HCT116 (cell line): ENCODE data around the gene WIPI1. TPM values are rescaled to one million over a fixed set of nuclear protein-coding genes. Genes with fewer than 3 reads are reported as not detected.

Source experiments
- ATAC-seq: fragments of 200-7000 bp; cut with Tn5 transposase; 2 replicates; pipeline ENCODE4 v1.9.1; 2020; ENCODE audit warnings: mild to moderate bottlenecking, moderate library complexity
- BruUV-seq: library from RNA; stranded (reverse); fragments of 400-500 nt; replicated peaks from 2 replicates; lab custom pipeline; 2021; lab: Mats Ljungman, UMichigan
- CTCF ChIA-PET: fragments of 300-600 bp; sonication (Branson Sonifier 250); formaldehyde crosslinking; loops from one replicate; lab custom pipeline; 2021; ENCODE audit warnings: antibody characterized with exemption; lab: Charles Lee
- POLR2A ChIA-PET: fragments of 300-600, 350-600 bp; sonication (Branson Sonifier 250); formaldehyde crosslinking; loops from one replicate; lab custom pipeline; 2021; ENCODE audit warnings: antibody characterized with exemption; lab: Charles Lee
- RAD21 ChIA-PET, 2 experiments: fragments of 300-600 bp; sonication (Branson Sonifier 250); formaldehyde crosslinking; loops; one replicate each; lab custom pipeline; 2023; ENCODE audit warnings: low total read pairs in 2 of 2; ENCODE audit not compliant: uncharacterized antibody in 2 of 2, unreplicated experiment in 2 of 2, low non-redundant PET in 1 of 2; lab: Charles Lee
- DNase-seq: peaks from one replicate; pipeline ENCODE4 v3.0.0-alpha.2; 2010; ENCODE audit warnings: low read depth, low spot score
- H2AFZ ChIP-seq: fragments of 200-600 bp; shearing (Covaris generic), sonication (generic); 2 replicates; pipeline ENCODE4 v1.6.1; 2017; ENCODE audit warnings: low read depth, mixed run types, mixed read lengths, antibody characterized with exemption, low read length; ENCODE audit not compliant: poor library complexity, severe bottlenecking
- H3K27ac ChIP-seq: 2 replicates; pipeline ENCODE4 v1.5.1; 2012; ENCODE audit warnings: low read depth, low read length
- H3K27me3 ChIP-seq: fragments of 200-600 bp; sonication (generic); 2 replicates; pipeline ENCODE4 v1.6.1; 2016; ENCODE audit warnings: mixed run types, low read length, mixed read lengths; ENCODE audit not compliant: insufficient read depth
- H3K36me3 ChIP-seq, 2 experiments: fragments of 200-500 bp in 1 of 2; fragments of 200-600 bp in 1 of 2; sonication (Bioruptor generic) in 1 of 2; sonication (generic) in 1 of 2; 2 replicates each; pipeline versions ENCODE4 v1.5.1 to v1.6.1; 2014 to 2016; ENCODE audit warnings: low read length in 2 of 2, inconsistent platforms in 1 of 2, mixed read lengths in 1 of 2, mixed run types in 1 of 2; ENCODE audit not compliant: insufficient read depth in 2 of 2, control insufficient read depth in 1 of 2
- H3K4me1 ChIP-seq, 2 experiments: fragments of 200-600 bp in 1 of 2; sonication (generic) in 1 of 2; 2 replicates each; pipeline versions ENCODE4 v1.5.1 to v1.6.1; 2012 to 2017; ENCODE audit warnings: low read length in 2 of 2, inconsistent platforms in 1 of 2, mild to moderate bottlenecking in 1 of 2, mixed read lengths in 1 of 2, mixed run types in 1 of 2, moderate library complexity in 1 of 2; ENCODE audit not compliant: insufficient read depth in 2 of 2, control insufficient read depth in 1 of 2
- H3K4me2 ChIP-seq: fragments of 200-600 bp; sonication (generic); 2 replicates; pipeline ENCODE4 v1.6.1; 2017; ENCODE audit warnings: mixed run types, low read length, mixed read lengths
- H3K4me3 ChIP-seq, 2 experiments: fragments of 200-600 bp in 1 of 2; sonication (generic) in 1 of 2; replicated peaks in 1 of 2; 2 replicates each; pipeline ENCODE4 v1.5.1; 2011 to 2016; ENCODE audit warnings: low read length in 2 of 2, control low read depth in 1 of 2, low read depth in 1 of 2, mild to moderate bottlenecking in 1 of 2, mixed read lengths in 1 of 2, mixed run types in 1 of 2
- H3K79me2 ChIP-seq: fragments of 200-600 bp; sonication (generic); 2 replicates; pipeline ENCODE4 v1.6.1; 2017; ENCODE audit warnings: mild to moderate bottlenecking, mixed run types, low read length, moderate library complexity, mixed read lengths; ENCODE audit not compliant: insufficient read depth
- H3K9ac ChIP-seq: fragments of 200-600 bp; sonication (generic); 2 replicates; pipeline ENCODE4 v1.6.1; 2016; ENCODE audit warnings: low read length, mixed read lengths
- H3K9me2 ChIP-seq: fragments of 200-600 bp; sonication (generic), shearing (Covaris generic); 2 replicates; pipeline ENCODE4 v1.6.1; 2017; ENCODE audit warnings: mixed run types, mild to moderate bottlenecking, moderate library complexity; ENCODE audit not compliant: insufficient read depth
- H3K9me3 ChIP-seq, 2 experiments: fragments of 200-500 bp in 1 of 2; fragments of 200-600 bp in 1 of 2; sonication (Bioruptor generic) in 1 of 2; sonication (generic) in 1 of 2; 2 replicates each; pipeline ENCODE4 v1.6.1; 2014 to 2017; ENCODE audit warnings: low read length in 2 of 2, mixed read lengths in 2 of 2, inconsistent platforms in 1 of 2, low read depth in 1 of 2, mild to moderate bottlenecking in 1 of 2, mixed run types in 1 of 2, moderate library complexity in 1 of 2; ENCODE audit not compliant: control insufficient read depth in 1 of 2, insufficient read depth in 1 of 2
- H4K20me1 ChIP-seq: fragments of 200-600 bp; sonication (generic), shearing (Covaris generic); 2 replicates; pipeline ENCODE4 v1.6.1; 2017; ENCODE audit warnings: mixed run types, mild to moderate bottlenecking, moderate library complexity; ENCODE audit not compliant: insufficient read depth
- CEBPB ChIP-seq: IDR thresholded peaks from 2 replicates; pipeline ENCODE4 v1.6.1; 2012; ENCODE audit warnings: low read depth
- POLR2A ChIP-seq: IDR thresholded peaks from 2 replicates; pipeline ENCODE4 v1.7.0; 2011; ENCODE audit warnings: borderline replicate concordance; ENCODE audit not compliant: insufficient read depth, insufficient read length; ENCODE audit errors: extremely low read depth
- POLR2AphosphoS5 ChIP-seq: IDR thresholded peaks from 2 replicates; pipeline ENCODE4 v1.6.1; 2011; ENCODE audit warnings: mild to moderate bottlenecking, low read depth, low read length, moderate library complexity
- SP1 ChIP-seq: IDR thresholded peaks from 2 replicates; pipeline ENCODE4 v1.6.1; 2012; ENCODE audit warnings: low read depth
- ZFX ChIP-seq: fragments of 450-650 bp; IDR thresholded peaks from 2 replicates; pipeline ENCODE4 v1.6.1; 2017
- intact Hi-C: fragments of 100-400 bp; cut with micrococcal nuclease; formaldehyde crosslinking; loops from 2 replicates; pipeline ENCODE4 v1.10.0; 2022
- total RNA-seq: library from RNA; stranded (reverse); gene quantifications from one replicate; pipeline ENCODE4 v1.2.1, GENCODE V29; 2021; ENCODE audit not compliant: unreplicated experiment

The WIPI1 gene
- total RNA-seq, 1 experiment from 2014 or later, result 21.5 TPM

GRCh38 chr17:68427575-68427974 lies 29.7 kb downstream of the WIPI1 start:
- TF ChIP-seq POLR2AphosphoS5 (no peak), SP1 (no peak), CEBPB (no peak), ZFX (no peak)
- Histone ChIP-seq H3K27ac (no peak overlapping the region), H3K9ac (no peak overlapping the region), H3K9me2 (no peaks in the 10 kb centered on the region), H3K4me2 (no peak overlapping the region), H3K4me3 (no peak overlapping the region), H4K20me1 (no peaks in the 10 kb centered on the region), H3K9me3 (no peaks in the 10 kb centered on the region), H3K27me3 (no peaks in the 10 kb centered on the region), H2AFZ (no peak overlapping the region), H3K4me1 (peaks cover 3 to 11% of the 10 kb centered on the region in 2 experiments; a peak in 3 of 4 replicates), H3K79me2 (no peaks in the 10 kb centered on the region), H3K36me3 (no peaks in the 10 kb centered on the region)
- ChIA-PET RAD21 (interaction anchor here in 1 of 2 experiments (0.7 kb wide), 1 partner anchor 333 kb away, joined by 3 read pairs; no protein-coding TSS in a partner anchor), POLR2A (no interaction called here), CTCF (interaction anchor here (1.8 to 2.5 kb wide), 2 partner anchors 9 to 28 kb away, joined by 5 to 10 read pairs; no protein-coding TSS in a partner anchor)
- no peak for ATAC-seq
- no TSS peak for BruUV-seq
- no peak for DNase-seq
- intact Hi-C loops, result no loop called here

- ChIA-PET RAD21 (no interaction called here), CTCF (interaction anchor here (1.5 to 2.5 kb wide), 3 partner anchors 10 to 25 kb away, joined by 3 to 10 read pairs (median 7); no protein-coding TSS in a partner anchor), POLR2A (no interaction called here)
- Histone ChIP-seq H3K79me2 (no peaks in the 10 kb centered on the region), H3K4me1 (peaks cover 0 to 4% of the 10 kb centered on the region in 2 experiments; a peak in 1 of 4 replicates), H3K27ac (no peak overlapping the region), H3K9me3 (no peaks in the 10 kb centered on the region), H3K27me3 (no peaks in the 10 kb centered on the region), H2AFZ (no peak overlapping the region), H3K4me3 (no peak overlapping the region), H3K36me3 (0 out of 4 replicates have a peak, but pooled peaks cover 0 to 2% of the 10 kb centered on the region in 2 experiments), H3K9me2 (no peaks in the 10 kb centered on the region), H4K20me1 (no peaks in the 10 kb centered on the region), H3K9ac (no peak overlapping the region), H3K4me2 (no peak overlapping the region)
- TF ChIP-seq POLR2A, result no peak
- DNase-seq, result no peak
- intact Hi-C loops, result no loop called here
- no TSS peak for BruUV-seq
- ATAC-seq, result no peak
Observed at GRCh38 chr17:68425979-68426378, 31.3 kb downstream of the WIPI1 start.
